IMR-90 (cell line): ENCODE data around the gene DNM3. TPM values are rescaled to one million over a fixed set of nuclear protein-coding genes. Genes with fewer than 3 reads are reported as not detected.

ENCODE experiments used
- ATAC-seq: fragments of 200-7000 bp; cut with Tn5 transposase; 2 replicates; pipeline ENCODE4 v1.9.1; 2020; ENCODE audit warnings: low read depth, mild to moderate bottlenecking, moderate library complexity
- BruUV-seq: library from RNA; stranded (reverse); fragments of 400-500 nt; replicated peaks from 2 replicates; lab custom pipeline; 2021; lab: Mats Ljungman, UMichigan
- CTCF ChIA-PET: fragments of 300-600 bp; formaldehyde crosslinking; extraction: SDS; loops from one replicate; lab custom pipeline; 2021; ENCODE audit warnings: antibody characterized with exemption; lab: Yijun Ruan, JAX
- POLR2A ChIA-PET: fragments of 300-600 bp; sonication (Branson Sonifier 250); formaldehyde crosslinking; loops from one replicate; lab custom pipeline; 2022; ENCODE audit warnings: antibody characterized with exemption; ENCODE audit not compliant: unreplicated experiment; lab: Charles Lee
- DNase-seq: peaks from one replicate; pipeline ENCODE4 v3.0.0; 2013
- H2AFZ ChIP-seq: replicated peaks from 2 replicates; pipeline ENCODE3; 2013; ENCODE audit warnings: low read length, mild to moderate bottlenecking; ENCODE audit not compliant: poor library complexity
- H2AK5ac ChIP-seq: 2 replicates; pipeline ENCODE4 v1.6.1; 2013; ENCODE audit warnings: low read depth, low read length, inconsistent platforms
- H2AK9ac ChIP-seq: replicated peaks from 2 replicates; pipeline ENCODE3; 2013; ENCODE audit warnings: mild to moderate bottlenecking, low read depth, low read length, moderate library complexity; ENCODE audit not compliant: poor library complexity
- H2BK120ac ChIP-seq: 2 replicates; pipeline ENCODE4 v1.6.1; 2013; ENCODE audit warnings: low read depth, low read length, inconsistent platforms
- H2BK15ac ChIP-seq: 3 replicates; pipeline ENCODE4 v1.6.1; 2013; ENCODE audit warnings: low read depth, low read length, inconsistent platforms
- H2BK20ac ChIP-seq: 2 replicates; pipeline ENCODE4 v1.6.1; 2013; ENCODE audit warnings: low read depth, mild to moderate bottlenecking, inconsistent platforms, low read length, moderate library complexity
- H2BK5ac ChIP-seq: 2 replicates; pipeline ENCODE4 v1.6.1; 2013; ENCODE audit warnings: mild to moderate bottlenecking, low read depth, low read length, inconsistent platforms; ENCODE audit not compliant: poor library complexity, severe bottlenecking
- H3K14ac ChIP-seq: replicated peaks from 2 replicates; pipeline ENCODE4 v1.6.1; 2013; ENCODE audit warnings: low read depth, low read length, inconsistent platforms
- H3K18ac ChIP-seq: 2 replicates; pipeline ENCODE4 v1.6.1; 2013; ENCODE audit warnings: low read depth, low read length, control low read depth
- H3K23ac ChIP-seq: 2 replicates; pipeline ENCODE4 v1.6.1; 2013; ENCODE audit warnings: low read depth, low read length, inconsistent platforms
- H3K27ac ChIP-seq: 2 replicates; pipeline ENCODE4 v1.5.1; 2013; ENCODE audit warnings: mild to moderate bottlenecking, control low read depth, low read length; ENCODE audit not compliant: insufficient read depth
- H3K27me3 ChIP-seq: 2 replicates; pipeline ENCODE4 v1.6.1; 2013; ENCODE audit warnings: low read length; ENCODE audit not compliant: control insufficient read depth, insufficient read depth
- H3K36me3 ChIP-seq: 2 replicates; pipeline ENCODE4 v1.6.1; 2013; ENCODE audit warnings: low read length, mixed read lengths; ENCODE audit not compliant: control insufficient read depth, insufficient read depth
- H3K4ac ChIP-seq: 2 replicates; pipeline ENCODE4 v1.6.1; 2013; ENCODE audit warnings: low read depth, low read length, inconsistent platforms
- H3K4me1 ChIP-seq: 2 replicates; pipeline ENCODE4 v1.6.1; 2013; ENCODE audit warnings: low read length, mixed read lengths; ENCODE audit not compliant: control insufficient read depth, insufficient read depth
- H3K4me2 ChIP-seq: 2 replicates; pipeline ENCODE4 v1.6.1; 2013; ENCODE audit warnings: low read depth, mild to moderate bottlenecking, control low read depth, low read length, moderate library complexity
- H3K4me3 ChIP-seq: 2 replicates; pipeline ENCODE4 v1.5.1; 2013; ENCODE audit warnings: low read depth, mild to moderate bottlenecking, control low read depth, low read length, moderate library complexity; ENCODE audit not compliant: insufficient read depth
- H3K56ac ChIP-seq: 2 replicates; pipeline ENCODE4 v1.6.1; 2013; ENCODE audit warnings: low read length, inconsistent platforms; ENCODE audit not compliant: insufficient read depth; ENCODE audit errors: extremely low read depth
- H3K79me1 ChIP-seq, 2 experiments: 2 replicates each; pipeline ENCODE4 v1.6.1; 2013; ENCODE audit warnings: low read length in 2 of 2, inconsistent platforms in 1 of 2, low read depth in 1 of 2
- H3K9ac ChIP-seq: 2 replicates; pipeline ENCODE4 v1.6.1; 2013; ENCODE audit warnings: low read depth, low read length, control low read depth
- H3K9me1 ChIP-seq: 2 replicates; pipeline ENCODE4 v1.6.1; 2013; ENCODE audit warnings: low read length, inconsistent platforms; ENCODE audit not compliant: insufficient read depth
- H3K9me3 ChIP-seq: 2 replicates; pipeline ENCODE4 v1.6.1; 2013; ENCODE audit warnings: low read length; ENCODE audit not compliant: control insufficient read depth, insufficient read depth
- H4K20me1 ChIP-seq: 2 replicates; pipeline ENCODE4 v1.6.1; 2013; ENCODE audit warnings: low read length, inconsistent platforms; ENCODE audit not compliant: insufficient read depth
- H4K5ac ChIP-seq: 2 replicates; pipeline ENCODE4 v1.6.1; 2013; ENCODE audit warnings: mild to moderate bottlenecking, low read depth, low read length, control low read depth
- H4K8ac ChIP-seq, 2 experiments: 2 replicates each; pipeline ENCODE4 v1.6.1; 2013; ENCODE audit warnings: low read depth in 2 of 2, low read length in 2 of 2, control low read depth in 1 of 2, inconsistent platforms in 1 of 2
- H4K91ac ChIP-seq: 2 replicates; pipeline ENCODE4 v1.6.1; 2013; ENCODE audit warnings: low read depth, low read length, inconsistent platforms; ENCODE audit not compliant: insufficient read depth
- CHD1 ChIP-seq: IDR thresholded peaks from 2 replicates; pipeline ENCODE4 v1.6.1; 2012; ENCODE audit warnings: low read depth, low read length, improper control_type of control experiment
- FOS ChIP-seq: fragments of 150-350 bp; IDR thresholded peaks from 2 replicates; pipeline ENCODE4 v1.6.1; 2016; ENCODE audit warnings: low read depth, low read length
- MXI1 ChIP-seq: IDR thresholded peaks from 2 replicates; pipeline ENCODE4 v1.6.1; 2012; ENCODE audit warnings: low read depth, mild to moderate bottlenecking, low read length, moderate library complexity, borderline replicate concordance
- NFE2L2 ChIP-seq: fragments of 150-350 bp; IDR thresholded peaks from 2 replicates; pipeline ENCODE4 v1.6.1; 2016; ENCODE audit warnings: low read depth, mild to moderate bottlenecking, low read length
- POLR2A ChIP-seq: IDR thresholded peaks from 2 replicates; pipeline ENCODE4 v1.6.1; 2012; ENCODE audit warnings: mild to moderate bottlenecking, low read depth, low read length
- RAD21 ChIP-seq: IDR thresholded peaks from 2 replicates; pipeline ENCODE4 v1.6.1; 2012; ENCODE audit warnings: low read length, improper control_type of control experiment
- RCOR1 ChIP-seq: IDR thresholded peaks from 2 replicates; pipeline ENCODE4 v1.6.1; 2012; ENCODE audit warnings: mild to moderate bottlenecking, low read length, improper control_type of control experiment; ENCODE audit not compliant: insufficient replicate concordance
- SMC3 ChIP-seq: fragments of 150-350 bp; IDR thresholded peaks from 2 replicates; pipeline ENCODE4 v1.6.1; 2016; ENCODE audit warnings: low read depth, mild to moderate bottlenecking, antibody characterized with exemption, low read length, moderate library complexity
- dilution Hi-C: fragments of 300-500 bp; cut with HindIII; formaldehyde crosslinking; loops from one replicate; pipeline ENCODE4 v1.14.3; 2018; ENCODE audit warnings: low sequenced_read_pairs; ENCODE audit not compliant: unreplicated experiment
- in situ Hi-C: fragments of 300-500 bp; cut with MboI; formaldehyde crosslinking; loops from 3 replicates; pipeline ENCODE4 v1.14.3; 2019; ENCODE audit warnings: low sequenced_read_pairs, inconsistent platforms, mixed read lengths
- intact Hi-C: fragments of 100-400 bp; cut with micrococcal nuclease; formaldehyde crosslinking; loops from 2 replicates; pipeline ENCODE4 v1.10.0; 2022
- polyA plus RNA-seq, 3 experiments: library from polyadenylated mRNA; depleted of rRNA; stranded (reverse); fragments of >200 nt; gene quantifications; 2 replicates each; pipeline ENCODE4 v1.2.3, GENCODE V29; 2012; ENCODE audit warnings: low replicate concordance in 1 of 3
- total RNA-seq: library from RNA; depleted of rRNA; stranded (reverse); fragments of >200 nt; gene quantifications from 2 replicates; pipeline ENCODE4 v1.2.3, GENCODE V29; 2012
- TF ChIP-seq, protein P1 (sequence below): fragments of 150-350 bp; IDR thresholded peaks from 2 replicates; pipeline ENCODE4 v1.6.1; 2016; ENCODE audit warnings: low read depth, mild to moderate bottlenecking, low read length, moderate library complexity, borderline replicate concordance
- TF ChIP-seq, protein P2 (sequence below): conservative IDR thresholded peaks from 2 replicates; pipeline ENCODE4 v1.5.1; 2012; ENCODE audit warnings: mild to moderate bottlenecking, low read depth, low read length, improper control_type of control experiment

DNM3 gene
- total and polyA plus RNA-seq, 2 of the 4 experiments (the other 2 are of a cell fraction): 0.36 TPM

DNA sequence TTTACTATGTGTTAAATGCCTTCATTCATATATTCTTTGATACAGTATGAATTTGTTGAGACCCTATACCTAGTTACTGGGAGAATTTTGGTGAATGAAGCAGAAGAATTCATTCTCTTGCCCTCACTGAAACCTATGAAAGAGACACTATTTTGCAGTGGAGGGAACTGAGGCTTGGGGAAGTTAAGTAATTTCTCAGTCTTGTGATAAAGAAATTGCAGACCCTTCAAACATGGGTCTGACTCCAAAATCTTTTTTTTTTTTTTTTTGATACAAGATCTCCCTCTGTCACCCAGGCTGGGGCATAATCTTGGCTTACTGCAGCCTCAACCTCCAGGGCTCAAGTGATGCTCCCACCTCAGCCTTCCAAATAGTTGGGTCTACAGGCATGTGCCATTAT is 132.1 kb downstream of the DNM3 start:
- Histone ChIP-seq H3K18ac (no peak overlapping the region), H3K9me3 (no peaks in the 10 kb centered on the region), H3K14ac (no peak overlapping the region), H4K91ac (no peak overlapping the region), H3K9me1 (no peaks in the 10 kb centered on the region), H4K8ac (no peak overlapping the region), H4K20me1 (no peaks in the 10 kb centered on the region), H2BK15ac (no peak overlapping the region), H3K23ac (no peak overlapping the region), H3K4me3 (no peak overlapping the region), H3K27ac (no peak overlapping the region), H2BK120ac (no peak overlapping the region), H3K4ac (no peak overlapping the region), H3K27me3 (no peaks in the 10 kb centered on the region; the same call in 1 of the 2 replicates), H2BK20ac (no peak overlapping the region), H3K36me3 (no peaks in the 10 kb centered on the region), H3K4me2 (no peak overlapping the region), H2AK5ac (no peak overlapping the region), H3K56ac (no peak overlapping the region), H2AFZ (no peak overlapping the region), H3K79me1 (no peaks in the 10 kb centered on the region), H3K9ac (no peak overlapping the region), H4K5ac (no peak overlapping the region), H2BK5ac (no peak overlapping the region), H2AK9ac (no peak overlapping the region), H3K4me1 (no peaks in the 10 kb centered on the region)
- dilution Hi-C loops (no loop called here), intact Hi-C loops (no loop called here), in situ Hi-C loops (no loop called here)
- DNase-seq: no peak
- POLR2A ChIA-PET: no interaction called here
- CTCF ChIA-PET: no interaction called here
- no TSS peak for BruUV-seq
- TF ChIP-seq RAD21: no peak
- no peak for TF ChIP-seq CHD1
- TF ChIP-seq, protein P1, sequence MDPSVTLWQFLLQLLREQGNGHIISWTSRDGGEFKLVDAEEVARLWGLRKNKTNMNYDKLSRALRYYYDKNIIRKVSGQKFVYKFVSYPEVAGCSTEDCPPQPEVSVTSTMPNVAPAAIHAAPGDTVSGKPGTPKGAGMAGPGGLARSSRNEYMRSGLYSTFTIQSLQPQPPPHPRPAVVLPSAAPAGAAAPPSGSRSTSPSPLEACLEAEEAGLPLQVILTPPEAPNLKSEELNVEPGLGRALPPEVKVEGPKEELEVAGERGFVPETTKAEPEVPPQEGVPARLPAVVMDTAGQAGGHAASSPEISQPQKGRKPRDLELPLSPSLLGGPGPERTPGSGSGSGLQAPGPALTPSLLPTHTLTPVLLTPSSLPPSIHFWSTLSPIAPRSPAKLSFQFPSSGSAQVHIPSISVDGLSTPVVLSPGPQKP: no peak
- TF ChIP-seq POLR2A: no peak
- no peak for TF ChIP-seq RCOR1
- TF ChIP-seq NFE2L2: no peak
- no peak for TF ChIP-seq FOS
- no peak for TF ChIP-seq SMC3
- TF ChIP-seq, protein P2, sequence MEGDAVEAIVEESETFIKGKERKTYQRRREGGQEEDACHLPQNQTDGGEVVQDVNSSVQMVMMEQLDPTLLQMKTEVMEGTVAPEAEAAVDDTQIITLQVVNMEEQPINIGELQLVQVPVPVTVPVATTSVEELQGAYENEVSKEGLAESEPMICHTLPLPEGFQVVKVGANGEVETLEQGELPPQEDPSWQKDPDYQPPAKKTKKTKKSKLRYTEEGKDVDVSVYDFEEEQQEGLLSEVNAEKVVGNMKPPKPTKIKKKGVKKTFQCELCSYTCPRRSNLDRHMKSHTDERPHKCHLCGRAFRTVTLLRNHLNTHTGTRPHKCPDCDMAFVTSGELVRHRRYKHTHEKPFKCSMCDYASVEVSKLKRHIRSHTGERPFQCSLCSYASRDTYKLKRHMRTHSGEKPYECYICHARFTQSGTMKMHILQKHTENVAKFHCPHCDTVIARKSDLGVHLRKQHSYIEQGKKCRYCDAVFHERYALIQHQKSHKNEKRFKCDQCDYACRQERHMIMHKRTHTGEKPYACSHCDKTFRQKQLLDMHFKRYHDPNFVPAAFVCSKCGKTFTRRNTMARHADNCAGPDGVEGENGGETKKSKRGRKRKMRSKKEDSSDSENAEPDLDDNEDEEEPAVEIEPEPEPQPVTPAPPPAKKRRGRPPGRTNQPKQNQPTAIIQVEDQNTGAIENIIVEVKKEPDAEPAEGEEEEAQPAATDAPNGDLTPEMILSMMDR: no peak
- no peak for TF ChIP-seq MXI1
- ATAC-seq: no peak
